Dermis blood vessel endothelial cell (primary cell): ENCODE measurements around the gene TNFRSF1A. TPM values are rescaled to one million over a fixed set of nuclear protein-coding genes. Genes with fewer than 3 reads are reported as not detected.
"Not testable (repeated sequence)": the region's sequence is repeated elsewhere in the genome, so short reads cannot be mapped to it uniquely, and the experiment has no call there.

ENCODE experiments used
- DNase-seq: peaks from one replicate; pipeline ENCODE4 v3.0.0; 2010
- total RNA-seq: library from RNA; depleted of rRNA; stranded (reverse); fragments of >200 nt; gene quantifications from 2 replicates; pipeline ENCODE4 v1.2.3, GENCODE V29; 2014

The TNFRSF1A gene
- total RNA-seq, 1 donor from 2014 or later, result 67.6 TPM

DNA sequence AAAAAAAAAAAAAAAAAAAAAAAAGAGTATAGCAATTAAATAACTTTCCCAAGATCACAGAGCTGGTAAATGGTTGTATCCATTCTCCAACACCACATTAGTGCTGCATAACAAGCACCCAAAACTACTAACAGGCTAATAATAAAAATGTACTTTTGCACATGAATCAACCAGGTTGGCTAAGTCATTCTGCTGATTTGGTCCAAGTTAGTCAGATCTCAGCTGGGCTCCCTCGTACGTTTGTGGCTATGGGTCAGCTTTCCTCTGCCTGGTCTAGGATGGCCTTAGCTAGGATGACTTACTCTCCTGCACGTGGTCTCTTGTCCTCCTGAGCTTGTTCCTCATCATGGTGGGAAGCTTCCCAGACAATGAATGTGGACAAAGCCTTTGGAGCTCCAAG lies 39.3 kb downstream of the TNFRSF1A start:
- no peak for DNase-seq

DNA sequence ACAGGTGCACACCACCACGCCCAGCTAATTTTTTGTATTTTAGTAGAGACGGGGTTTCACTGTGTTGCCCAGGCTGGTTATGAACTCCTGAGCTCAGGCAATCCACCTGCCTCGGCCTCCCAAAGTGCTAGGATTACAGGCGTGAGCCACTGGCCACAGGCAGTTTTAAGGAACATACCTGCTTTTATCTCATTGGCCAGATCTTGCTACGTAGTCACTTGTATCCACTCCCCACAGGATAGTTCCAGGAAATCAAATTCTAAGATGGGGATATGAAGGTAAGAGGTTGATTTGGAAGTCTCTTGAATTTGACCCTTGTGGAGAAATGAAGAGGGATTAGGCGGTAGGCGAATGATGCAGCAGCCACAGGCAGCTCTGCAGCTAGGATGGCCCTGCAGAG lies 40.2 kb downstream of the TNFRSF1A start:
- DNase-seq, result no peak

DNA sequence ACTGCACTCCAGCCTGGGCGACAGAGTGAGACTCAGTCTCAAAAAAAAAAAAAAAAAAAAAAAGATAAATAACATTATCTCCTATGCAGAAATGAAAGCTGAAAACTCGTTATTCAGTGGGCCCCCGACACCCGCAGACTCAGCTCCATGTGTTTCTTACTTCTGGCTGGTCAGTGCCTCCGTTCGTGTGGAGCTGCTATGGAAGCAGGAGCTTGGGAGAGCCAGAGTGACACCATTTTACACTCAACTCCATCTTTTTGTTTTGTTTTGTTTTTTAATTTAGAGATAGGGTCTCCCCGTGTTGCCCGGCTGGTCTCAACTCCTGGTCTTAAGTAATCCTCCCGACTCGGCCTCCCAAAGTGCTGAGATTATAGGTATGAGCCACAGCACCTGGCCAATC lies 44.7 kb downstream of the TNFRSF1A start:
- DNase-seq, result no peak

DNA sequence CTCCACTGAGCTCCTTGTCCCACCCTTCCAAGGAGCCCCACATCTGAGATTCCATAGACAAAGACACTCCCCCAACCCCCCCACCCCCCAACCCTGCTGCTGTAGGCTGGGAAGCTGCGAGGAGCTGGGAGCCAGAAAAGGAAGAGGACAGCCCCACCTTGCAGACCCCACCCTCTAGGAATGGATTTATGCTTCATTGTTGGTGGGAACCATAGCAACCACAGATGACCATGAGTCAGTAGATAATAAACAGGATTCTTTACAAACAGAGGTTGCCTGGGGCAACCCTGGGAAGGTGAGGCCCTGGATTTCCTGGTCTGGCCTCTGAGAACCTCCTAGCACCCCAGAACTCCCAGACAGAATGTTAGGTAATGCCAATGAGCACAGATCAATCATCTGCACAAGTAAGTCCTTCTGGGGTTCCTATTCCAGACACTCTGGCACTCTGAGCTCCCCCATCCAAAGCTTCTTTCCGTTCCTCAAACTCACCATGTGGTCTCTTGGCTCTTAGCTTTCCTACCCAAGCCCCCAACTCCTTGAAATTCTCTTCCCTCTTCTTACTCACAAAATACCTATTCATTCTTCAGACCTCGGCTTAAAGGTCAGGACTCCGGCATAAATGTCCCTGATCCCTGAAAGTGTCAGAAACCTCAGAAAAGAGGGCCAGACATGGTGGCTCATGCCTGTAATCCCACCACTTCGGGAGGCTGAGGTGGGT lies 46.6 kb downstream of the TNFRSF1A start:
- peak; percentile 96 for DNase-seq

DNA sequence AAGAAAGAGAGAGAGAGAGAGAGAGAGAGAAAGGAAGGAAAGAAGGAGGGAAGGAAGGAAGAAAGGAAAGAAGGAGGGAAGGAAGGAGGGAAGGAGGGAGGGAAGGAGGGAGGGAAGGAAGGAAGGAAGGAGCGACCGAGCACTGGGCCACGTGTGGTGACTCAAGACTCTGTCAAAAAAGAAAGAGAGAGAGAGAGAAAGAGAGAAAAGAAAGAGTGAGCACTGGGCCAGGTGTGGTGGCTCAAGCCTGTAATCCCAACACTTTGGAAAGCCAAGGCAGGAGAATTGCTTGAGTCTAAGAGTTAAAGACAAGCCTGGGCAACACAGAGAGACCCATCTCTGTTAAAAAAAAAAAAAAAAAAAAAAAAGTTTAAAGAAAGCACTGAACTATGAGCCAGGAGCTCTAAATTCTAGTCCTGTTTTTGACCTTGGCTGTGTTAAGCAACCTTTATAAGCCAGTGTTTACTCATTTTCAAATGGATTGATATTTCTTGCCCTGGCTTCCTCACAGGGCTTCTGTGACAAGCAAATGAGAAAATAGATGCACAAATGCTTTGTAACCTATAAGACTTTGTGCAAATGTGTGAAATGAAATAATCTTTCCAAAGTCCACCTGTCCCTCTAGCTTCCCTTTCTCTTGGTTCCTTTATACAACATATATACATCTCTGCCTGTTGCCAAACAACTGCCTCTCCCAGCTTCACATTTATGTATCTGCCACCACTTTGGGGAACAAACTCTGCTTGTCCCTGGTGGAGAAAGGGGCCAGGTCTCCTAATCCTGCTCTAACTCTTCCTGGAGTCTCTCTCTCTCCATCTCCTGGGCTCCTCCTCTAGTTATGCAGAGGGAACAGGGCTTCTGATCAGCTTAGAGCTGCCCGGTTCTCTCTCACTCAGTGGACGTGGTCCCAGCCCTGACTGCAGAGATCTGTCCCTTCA lies 47.5 kb downstream of the TNFRSF1A start:
- peak; percentile 16 for DNase-seq

DNA sequence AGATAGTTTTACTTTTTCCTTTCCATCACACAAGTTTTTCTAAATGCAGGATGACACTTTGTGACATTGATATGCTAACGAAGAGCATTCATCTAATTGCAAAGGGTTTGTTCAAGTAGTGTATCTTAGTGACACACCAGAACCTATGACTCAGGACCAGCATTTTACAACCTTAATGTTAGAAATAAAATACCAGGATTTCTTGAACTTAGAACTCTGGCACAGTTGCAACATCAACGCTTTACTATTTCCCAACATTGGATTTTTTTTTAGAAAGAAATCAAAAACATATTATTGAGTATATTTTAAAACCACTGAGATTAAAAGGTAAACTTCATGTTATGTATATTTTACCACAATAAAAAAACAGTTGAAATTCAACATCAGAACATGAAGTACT lies 49.3 kb downstream of the TNFRSF1A start:
- DNase-seq, result no peak

DNA sequence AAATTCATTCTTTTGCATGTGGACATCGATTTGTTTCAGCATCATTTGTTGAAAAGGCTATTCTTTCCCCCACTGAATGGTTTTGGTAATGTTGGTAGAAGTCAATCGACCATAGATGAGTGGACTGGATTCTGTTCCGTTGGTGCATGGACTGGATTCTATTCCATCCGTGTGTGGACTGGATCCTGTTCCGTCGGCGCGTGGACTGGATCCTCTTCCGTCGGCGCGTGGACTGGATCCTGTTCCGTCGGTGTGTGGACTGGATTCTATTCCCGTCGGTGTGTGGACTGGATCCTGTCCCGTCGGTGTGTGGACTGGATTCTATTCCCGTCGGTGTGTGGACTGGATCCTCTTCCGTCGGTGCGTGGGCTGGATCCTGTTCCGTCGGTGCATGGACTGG lies 52.0 kb downstream of the TNFRSF1A start:
- DNase-seq, result not testable (repeated sequence)

DNA sequence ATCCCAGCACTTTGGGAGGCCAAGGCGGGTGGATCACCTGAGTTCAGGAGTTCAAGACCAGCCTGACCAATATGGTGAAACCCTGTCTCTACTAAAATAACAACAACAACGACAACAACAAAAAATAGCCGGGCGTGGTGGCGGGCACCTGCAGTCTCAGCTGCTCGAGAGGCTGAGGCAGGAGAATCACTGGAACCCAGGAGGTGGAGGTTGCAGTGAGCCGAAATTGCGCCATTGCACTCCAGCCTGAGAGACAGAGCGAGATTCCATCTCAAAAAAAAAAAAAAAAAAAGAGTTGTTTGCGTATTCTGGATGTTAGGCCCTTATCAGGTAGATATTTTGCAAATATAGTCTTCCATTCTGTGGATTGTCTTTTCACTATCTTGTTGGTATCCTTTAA lies 52.8 kb downstream of the TNFRSF1A start:
- DNase-seq, result not testable (repeated sequence)

DNA sequence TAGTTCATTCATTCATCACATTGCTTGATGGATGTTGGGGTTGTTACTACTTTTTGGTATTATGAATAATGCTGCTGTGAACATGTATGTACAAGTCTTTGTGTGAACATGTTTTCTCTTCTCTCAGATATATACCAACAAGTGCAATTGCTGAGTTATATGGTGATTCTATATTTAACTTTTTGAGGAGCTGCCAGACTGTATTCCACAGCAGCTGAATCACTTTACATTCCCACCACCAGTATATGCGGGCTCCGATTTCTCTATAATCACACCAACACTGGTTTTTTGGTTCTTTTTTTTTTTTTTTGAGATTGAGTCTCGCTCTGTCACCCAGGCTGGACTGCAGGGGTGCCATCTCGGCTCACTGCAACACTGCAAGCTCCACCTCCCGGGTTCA lies 53.6 kb downstream of the TNFRSF1A start:
- no peak for DNase-seq

DNA sequence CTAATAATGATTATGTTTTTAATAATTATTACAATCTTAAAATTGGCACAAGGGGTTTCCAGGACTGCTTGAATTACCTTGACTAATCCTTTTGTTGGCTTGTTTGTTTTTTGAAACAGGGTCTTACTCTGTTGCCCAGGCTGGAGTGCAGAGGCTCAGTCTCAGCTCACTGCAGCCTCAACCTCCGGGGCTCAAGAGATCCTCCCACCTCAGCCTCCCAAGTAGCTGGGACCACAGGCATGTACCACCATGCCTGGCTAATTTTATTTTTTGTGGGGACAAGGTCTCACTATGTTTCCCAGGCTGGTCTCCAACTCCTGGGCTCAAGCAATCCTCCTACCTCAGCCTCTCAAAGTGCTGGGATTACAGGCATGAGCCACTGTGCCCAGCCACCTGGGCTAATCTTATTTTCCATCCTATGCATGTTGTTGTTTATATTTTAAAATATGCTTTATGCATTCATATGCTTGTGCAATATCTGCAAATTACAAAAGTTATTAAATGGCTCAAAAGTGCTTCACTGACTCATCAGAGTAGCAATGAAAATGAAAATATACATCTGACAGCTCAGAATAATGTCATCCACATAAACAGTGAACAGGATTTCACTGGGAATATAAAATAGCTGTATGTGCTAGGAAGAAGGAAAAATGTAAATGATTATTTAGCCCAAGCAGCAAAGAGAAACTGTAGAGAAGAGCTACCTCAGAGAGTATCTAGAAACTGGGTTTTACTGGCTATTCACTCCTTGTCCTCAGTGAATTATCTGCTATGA lies 56.2 kb downstream of the TNFRSF1A start:
- no peak for DNase-seq

DNA sequence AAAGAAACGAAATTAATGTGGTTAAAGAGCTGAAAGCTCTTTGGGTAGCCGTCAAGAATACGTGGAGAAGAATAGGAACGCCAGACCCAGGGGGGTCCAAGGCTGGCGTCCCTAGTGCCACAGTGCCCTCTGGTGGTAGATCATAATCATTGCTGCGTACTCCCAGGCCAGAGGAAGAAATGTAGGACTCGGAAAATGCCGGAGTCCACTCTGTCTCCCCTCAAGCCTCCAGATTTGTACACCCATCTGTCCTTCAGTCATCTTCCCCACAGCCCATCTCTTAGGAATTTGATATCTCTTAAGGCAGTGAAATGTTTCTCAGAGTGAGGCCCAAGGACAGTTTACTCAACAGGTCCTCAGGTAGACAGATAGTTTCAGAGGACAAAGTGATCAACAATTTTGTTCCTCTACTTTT lies 56.8 kb downstream of the TNFRSF1A start:
- peak; percentile 88 for DNase-seq

DNA sequence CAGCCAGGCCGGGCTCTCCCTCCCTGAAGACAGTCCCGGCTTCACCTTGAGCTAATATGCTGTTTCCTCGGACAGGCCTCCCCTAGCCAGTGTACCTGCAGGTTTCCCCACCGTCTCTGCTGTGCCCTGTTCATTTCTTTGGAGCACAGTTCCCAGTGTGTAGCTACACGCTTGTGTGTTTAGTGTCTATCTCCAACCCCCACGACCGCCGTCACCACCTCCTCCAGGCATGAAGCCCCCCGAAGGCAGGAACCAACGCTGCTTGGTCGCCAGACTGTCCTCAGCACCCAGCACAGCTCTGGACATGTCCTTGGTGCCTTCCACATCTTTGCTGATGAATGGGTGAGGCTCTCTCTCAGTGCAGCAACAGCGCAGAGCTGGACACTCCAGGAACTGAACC lies 57.6 kb downstream of the TNFRSF1A start:
- DNase-seq, result no peak

DNA sequence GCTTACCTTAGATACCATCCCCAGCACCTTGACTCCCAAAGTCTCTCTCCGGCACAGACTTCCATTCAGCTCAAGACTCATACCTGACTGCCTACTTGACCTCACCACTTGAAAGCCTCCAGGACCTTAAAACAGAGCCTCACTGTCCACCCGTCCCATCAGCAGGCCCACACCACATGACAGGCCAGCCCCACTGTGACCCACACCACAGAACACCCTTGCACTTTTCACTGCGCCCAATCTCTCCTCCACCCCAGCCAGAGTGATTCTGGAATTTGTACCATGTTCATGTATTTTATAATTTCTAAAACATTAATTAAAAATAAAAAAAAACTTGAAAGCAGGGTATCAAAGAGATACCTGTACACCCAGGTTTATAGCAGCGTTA lies 59.4 kb downstream of the TNFRSF1A start:
- no peak for DNase-seq

DNA sequence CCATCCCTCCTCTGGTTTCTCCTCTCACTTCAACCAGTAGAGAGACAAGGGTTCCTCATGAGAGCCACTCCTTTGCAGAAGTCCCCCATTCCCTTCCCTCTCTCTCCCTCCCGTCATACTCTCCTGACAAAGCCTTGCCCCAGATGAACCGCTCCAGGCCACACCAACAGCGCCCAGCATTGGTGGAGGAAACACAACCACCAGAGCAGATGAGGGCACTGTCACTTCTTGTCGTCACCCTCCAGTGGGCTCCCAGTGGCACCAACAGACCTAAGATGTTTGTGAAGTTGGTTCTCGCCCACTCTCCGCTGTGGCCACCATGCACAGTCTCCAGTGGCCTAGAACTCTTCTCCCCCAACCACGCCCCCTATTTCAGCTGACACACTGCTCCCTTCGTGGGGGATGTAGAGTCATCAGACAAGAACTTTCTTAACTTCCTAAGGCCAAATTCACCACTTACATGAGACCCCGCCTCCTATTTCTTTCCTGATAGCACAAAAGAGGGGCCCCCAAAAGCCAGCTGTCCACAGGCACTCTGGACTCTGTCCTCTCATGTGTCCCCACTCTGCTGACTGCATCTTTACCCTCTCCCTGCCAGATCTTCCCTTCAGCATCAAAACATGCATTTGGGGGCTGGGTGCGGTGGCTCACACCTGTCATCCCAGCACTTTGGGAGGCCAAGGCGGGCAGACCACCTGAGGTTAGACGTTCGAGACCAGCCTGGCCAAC lies 60.6 kb downstream of the TNFRSF1A start:
- no peak for DNase-seq

DNA sequence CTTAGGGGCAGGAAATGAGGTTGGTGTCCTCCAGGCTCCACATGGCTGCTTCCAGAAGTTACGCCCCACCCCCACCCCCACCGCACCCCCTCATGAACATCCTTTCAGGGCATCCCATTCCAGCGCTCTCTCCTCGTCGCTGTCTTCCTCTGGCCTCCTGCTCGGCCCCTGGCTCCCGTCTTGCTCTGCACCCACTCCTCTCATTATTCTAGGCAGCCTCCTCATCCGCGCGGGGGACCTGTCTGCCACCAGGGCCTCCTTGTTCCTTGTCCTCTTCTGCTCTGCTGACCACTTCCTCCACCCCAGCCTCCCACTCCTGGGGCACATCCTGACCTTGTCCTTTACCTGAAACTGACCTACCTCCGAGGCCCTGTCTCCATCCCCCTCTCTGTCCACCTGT lies 61.2 kb downstream of the TNFRSF1A start:
- no peak for DNase-seq

DNA sequence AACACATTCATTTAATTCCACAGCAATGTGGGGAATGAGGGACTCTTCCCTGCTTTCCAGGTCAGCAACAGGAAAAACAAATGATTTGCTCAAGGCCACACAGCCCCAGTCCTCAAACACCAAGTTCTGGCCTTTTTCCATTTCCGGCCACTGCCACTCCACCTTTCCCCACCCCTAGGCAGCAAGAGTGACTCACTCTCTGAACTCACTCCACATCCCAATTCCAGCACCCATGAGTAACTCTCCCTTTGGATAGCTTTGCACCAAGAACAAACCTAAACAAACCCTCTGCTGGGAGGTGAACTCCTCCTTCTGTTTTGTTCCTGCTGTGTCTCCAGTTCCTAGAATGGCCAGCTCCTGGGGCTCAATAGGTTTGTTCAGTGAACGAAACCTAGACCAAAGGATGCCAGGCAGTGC lies 61.8 kb downstream of the TNFRSF1A start:
- DNase-seq, result peak; percentile 77

DNA sequence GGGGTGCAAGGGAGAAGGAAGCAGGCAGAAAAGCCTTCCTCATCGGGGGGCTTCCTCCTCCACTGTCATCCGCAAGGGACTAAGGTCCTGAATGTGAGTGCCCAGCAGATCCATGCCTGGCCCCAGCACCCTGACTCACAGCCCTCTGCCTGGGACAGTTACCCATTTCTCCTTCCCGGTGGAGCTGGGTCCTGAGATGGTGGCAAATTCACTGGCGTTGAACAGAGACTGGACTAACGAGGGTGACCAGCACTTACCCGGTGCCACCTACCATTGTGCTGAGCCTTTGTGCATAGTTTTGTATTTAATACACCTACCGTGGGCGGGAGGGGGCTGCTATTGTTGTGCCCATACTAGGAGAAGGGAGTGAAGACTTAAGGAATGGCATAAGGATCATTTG lies 62.2 kb downstream of the TNFRSF1A start:
- DNase-seq, result no peak

DNA sequence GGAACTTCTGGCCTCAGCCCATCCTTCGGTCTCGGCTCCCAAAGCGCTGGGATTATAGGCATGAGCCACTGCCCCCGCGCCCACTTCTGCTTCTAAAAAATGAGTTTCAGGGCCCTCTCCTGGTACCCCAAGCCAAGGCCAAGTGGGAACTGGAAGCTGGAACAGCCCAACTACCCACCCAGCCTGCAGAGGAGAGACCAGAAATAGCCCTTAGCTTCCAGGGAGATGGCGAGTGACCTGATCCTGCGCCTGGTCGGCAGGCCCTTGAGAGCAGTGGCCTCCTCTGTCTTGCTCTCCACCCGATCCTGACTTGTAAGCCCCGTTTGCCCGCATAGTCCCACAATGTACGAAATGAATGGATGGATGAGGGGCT lies 62.6 kb downstream of the TNFRSF1A start:
- DNase-seq, result no peak
